GM19468 (cell line): ENCODE results near the gene PHF12.

Source experiments
- ATAC-seq: cut with Tn5 transposase; IDR thresholded peaks from one replicate; pipeline ENCODE4 v1.9.1; 2021; ENCODE audit warnings: mild to moderate bottlenecking, moderate library complexity, moderate number of reproducible peaks; ENCODE audit not compliant: unreplicated experiment; ENCODE audit errors: extremely low read depth

Gene PHF12

GRCh38 chr17:28956861-28957260, 5.5 kb upstream of the PHF12 start:
- no peak for ATAC-seq

GRCh38 chr17:28956112-28956511, 4.8 kb upstream of the PHF12 start:
- no peak for ATAC-seq

- no peak for ATAC-seq
These were observed 4.1 kb upstream of the PHF12 start for GRCh38 chr17:28955408-28955807.

GRCh38 chr17:28954886-28955285, 3.6 kb upstream of the PHF12 start:
- ATAC-seq: no peak

GRCh38 chr17:28953444-28954118, 2.3 kb upstream of the PHF12 start:
- no peak for ATAC-seq

- peak; percentile 20 for ATAC-seq
These were observed 965 bp upstream of the PHF12 start for GRCh38 chr17:28951991-28952975.

GRCh38 chr17:28950752-28951427, 428 bp downstream of the PHF12 start:
- ATAC-seq: no peak

- ATAC-seq: no peak
These were observed 1.1 kb downstream of the PHF12 start for GRCh38 chr17:28950017-28950751.

- ATAC-seq: no peak
These were observed 1.9 kb downstream of the PHF12 start for GRCh38 chr17:28949185-28950016.

- ATAC-seq: no peak
These were observed 2.5 kb downstream of the PHF12 start for GRCh38 chr17:28948873-28949184.

GRCh38 chr17:28948342-28948741, 3.0 kb downstream of the PHF12 start:
- no peak for ATAC-seq

GRCh38 chr17:28947639-28948038, 3.7 kb downstream of the PHF12 start:
- no peak for ATAC-seq

GRCh38 chr17:28946239-28946638, 5.1 kb downstream of the PHF12 start:
- no peak for ATAC-seq

- no peak for ATAC-seq
These were observed 6.2 kb downstream of the PHF12 start for GRCh38 chr17:28944862-28945741.

GRCh38 chr17:28944343-28944742, 7.0 kb downstream of the PHF12 start:
- ATAC-seq: no peak

- no peak for ATAC-seq
These were observed 8.4 kb downstream of the PHF12 start for GRCh38 chr17:28942925-28943324.

- no peak for ATAC-seq
These were observed 10.1 kb downstream of the PHF12 start for GRCh38 chr17:28941251-28941650.

- no peak for ATAC-seq
These were observed 10.6 kb downstream of the PHF12 start for GRCh38 chr17:28940675-28941074.

GRCh38 chr17:28940142-28940541, 11.2 kb downstream of the PHF12 start:
- no peak for ATAC-seq
